GM21619 (cell line): ENCODE results near the gene CCR4.
A peak's percentile ranks its signal among the peaks of the same experiment; 100 is the strongest.
"Not testable (repeated sequence)": the region's sequence is repeated elsewhere in the genome, so short reads cannot be mapped to it uniquely, and the experiment has no call there.

Experiments used
- ATAC-seq: cut with Tn5 transposase; IDR thresholded peaks from one replicate; pipeline ENCODE4 v1.9.1; 2021; ENCODE audit not compliant: unreplicated experiment

The CCR4 gene

GRCh38 chr3:32950516-32950915 lies 928 bp upstream of the CCR4 start:
- no peak for ATAC-seq

GRCh38 chr3:32952369-32953077 lies 1.1 kb downstream of the CCR4 start:
- ATAC-seq = no peak

GRCh38 chr3:32954506-32954905 lies 3.1 kb downstream of the CCR4 start:
- ATAC-seq = no peak

DNA sequence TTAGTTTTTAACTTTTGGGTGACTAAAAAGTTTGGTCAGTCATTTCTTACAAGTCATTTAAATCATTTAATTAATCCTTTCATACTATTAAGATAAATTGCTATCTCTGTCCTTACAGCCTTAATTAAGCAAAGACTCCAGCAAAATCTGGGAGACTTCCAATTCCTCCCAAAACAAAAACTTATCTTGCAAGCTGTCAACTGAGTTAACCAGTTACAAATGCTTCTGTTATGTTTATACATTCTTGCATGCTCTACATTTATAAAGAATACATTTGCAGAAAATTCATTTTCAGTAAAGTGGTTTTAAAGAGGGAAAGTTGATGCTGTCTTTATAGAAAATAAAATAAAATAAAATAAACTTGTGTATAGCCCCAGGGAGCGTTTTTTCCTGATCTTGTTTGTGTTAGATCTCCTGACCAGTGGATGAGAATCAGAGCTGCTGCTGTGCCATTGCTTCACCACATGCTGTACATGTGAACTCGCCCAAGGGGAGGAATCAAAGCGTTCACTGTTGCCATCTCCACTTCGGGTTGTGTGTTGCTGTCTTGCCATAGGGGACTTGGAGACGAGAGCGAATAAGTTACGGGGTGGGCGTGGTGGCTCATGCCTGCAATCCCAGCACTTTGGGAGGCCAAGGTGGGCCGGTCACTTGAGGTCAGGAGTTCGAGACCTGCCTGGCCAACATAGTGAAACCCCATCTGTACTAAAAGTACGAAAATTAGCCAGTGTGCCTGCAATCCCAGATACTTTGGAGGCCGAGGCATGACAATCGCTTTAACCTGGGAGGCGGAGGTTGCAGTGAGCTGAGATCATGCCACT lies 5.5 kb downstream of the CCR4 start:
- no peak for ATAC-seq

GRCh38 chr3:32958509-32958908 lies 7.1 kb downstream of the CCR4 start:
- ATAC-seq = no peak

- ATAC-seq = no peak
Measured at GRCh38 chr3:32959371-32959770, 7.9 kb downstream of the CCR4 start.

- peak; percentile 66 for ATAC-seq
Measured at GRCh38 chr3:32960404-32961170, 9.1 kb downstream of the CCR4 start.

DNA sequence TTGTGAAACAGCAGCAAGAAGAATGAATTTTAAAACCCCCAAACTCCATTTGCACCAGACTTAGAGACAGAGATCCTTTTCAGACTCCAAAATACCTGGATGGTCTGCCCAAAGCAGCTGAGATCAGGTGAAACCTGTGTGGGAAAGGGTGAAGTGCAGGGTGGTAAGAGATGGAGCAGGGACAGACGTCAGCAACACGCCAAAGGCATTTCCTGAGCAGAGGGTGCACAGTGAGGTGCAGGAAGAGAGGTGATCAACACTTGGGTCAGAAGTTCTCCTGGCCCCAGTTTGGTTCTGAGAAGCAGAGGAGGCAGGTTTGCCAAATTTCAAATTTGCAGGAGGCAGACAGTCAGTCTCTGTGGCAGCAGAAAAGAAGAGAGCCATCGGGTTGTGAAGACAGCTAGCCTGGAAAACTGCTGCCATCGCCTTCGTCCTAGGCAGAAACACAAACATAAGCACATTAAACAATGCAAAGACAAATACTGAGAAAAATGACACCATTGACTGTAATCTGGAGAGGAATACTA lies 9.8 kb downstream of the CCR4 start:
- no peak for ATAC-seq

DNA sequence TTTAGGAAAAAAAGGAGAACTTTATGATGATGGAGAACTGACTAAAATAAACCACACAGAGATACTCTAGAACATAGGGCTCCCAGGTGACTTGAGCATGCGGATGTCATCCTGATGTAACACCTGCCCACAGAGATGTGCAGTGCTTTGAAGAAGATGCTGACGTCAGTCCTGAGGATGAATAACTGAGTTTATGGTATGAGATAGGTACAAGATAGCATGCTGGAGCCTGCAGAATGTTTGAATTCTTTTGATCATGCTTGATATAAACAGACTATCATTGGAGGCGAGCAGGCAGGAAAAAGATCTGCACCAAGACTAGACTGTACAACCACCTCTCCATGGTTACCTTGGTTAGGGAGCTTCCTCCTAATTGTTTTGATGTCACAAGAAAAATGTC lies 12.4 kb downstream of the CCR4 start:
- ATAC-seq = no peak

DNA sequence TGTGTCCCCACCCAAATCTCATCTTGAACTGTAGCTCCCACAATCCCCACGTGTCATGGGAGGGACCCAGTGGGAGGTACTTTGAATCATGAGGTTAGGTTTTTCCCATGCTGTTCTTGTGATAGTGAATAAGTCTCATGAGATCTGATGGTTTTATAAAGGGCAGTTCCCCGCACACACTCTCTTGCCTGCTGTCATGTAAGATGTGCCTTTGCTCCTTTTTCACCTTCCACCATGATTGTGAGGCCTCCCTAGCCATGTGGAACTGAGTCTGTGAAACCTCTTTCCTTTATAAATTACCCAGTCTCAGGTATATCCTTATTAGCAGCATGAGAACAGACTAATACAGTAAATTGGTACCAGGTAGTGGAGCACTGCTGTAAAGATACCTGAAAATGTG lies 13.3 kb downstream of the CCR4 start:
- ATAC-seq = not testable (repeated sequence)

GRCh38 chr3:32965617-32966213 lies 14.3 kb downstream of the CCR4 start:
- not testable (repeated sequence) for ATAC-seq

DNA sequence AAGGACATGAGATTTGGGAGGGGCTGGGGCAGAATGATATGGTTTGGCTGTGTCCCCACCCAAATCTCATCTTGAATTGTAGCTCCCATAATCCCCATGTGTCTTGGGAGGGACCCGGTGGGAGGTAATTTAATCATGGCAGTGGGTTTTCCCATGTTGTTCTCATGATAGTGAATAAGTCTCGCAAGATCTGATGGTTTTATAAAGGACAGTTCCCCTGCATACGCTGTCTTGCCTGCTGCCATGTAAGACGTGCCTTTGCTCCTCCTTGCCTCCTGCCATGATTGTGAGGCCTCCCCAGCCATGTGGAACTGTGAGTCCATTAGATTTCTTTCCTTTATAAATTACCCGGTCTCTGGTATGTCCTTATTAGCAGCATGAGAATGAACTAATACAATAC lies 15.2 kb downstream of the CCR4 start:
- not testable (repeated sequence) for ATAC-seq

DNA sequence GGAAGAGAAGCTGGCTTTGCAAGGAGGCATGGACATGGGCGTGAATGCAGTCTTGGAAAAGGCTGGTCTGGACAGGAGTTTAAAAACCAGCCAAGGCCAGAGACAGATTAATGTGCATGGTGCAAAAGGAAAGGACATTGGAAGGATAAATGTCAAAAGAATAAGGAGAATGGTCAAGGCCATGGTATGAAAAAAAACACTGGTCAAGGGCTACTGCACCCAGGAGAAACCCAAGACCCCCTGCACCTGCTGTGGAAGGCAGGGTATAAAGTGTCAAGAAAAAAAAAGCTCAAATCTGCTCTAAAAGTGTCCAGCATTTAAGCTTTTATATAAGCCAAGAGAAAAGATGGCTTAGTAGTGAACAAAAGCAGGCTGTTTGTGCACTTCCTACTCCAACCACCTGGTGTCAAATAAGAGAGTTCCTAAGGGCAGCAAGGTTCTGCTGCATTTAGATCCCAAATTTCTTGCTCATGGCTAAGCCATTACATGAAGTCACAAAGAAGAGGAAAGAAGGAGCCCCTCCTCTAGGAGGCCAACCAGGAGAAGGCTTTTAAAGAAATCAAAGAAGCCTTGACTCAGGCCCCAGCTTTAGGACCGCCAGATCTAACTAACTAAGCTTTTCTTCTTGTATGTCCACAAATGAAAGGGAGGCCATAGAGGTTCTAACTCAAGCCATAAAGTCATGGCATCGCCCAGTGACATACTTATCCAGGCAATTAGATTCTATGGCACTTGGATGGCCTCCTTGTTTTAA lies 16.9 kb downstream of the CCR4 start:
- no peak for ATAC-seq

DNA sequence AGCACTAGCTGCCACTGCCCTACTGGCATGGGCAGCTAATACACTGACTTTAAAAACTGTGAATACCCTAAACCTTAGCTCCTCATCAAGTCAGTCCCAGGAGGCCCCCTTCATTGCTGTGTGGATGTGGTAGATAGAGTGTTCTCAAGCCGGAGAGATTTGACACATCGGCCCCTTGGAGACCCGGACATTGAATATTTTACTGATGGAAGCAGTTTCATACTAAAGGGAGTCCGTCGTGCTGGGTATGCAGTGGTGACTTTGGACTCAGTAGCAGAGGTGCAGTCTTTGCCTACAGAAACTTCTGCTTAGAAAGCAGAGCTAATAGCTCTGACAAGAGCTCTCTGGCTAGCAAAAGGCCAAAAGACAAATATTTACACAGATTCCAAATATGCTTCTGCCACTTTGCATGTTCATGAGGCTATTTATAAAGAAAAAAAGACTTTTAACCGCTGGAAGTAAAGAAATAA lies 17.5 kb downstream of the CCR4 start:
- ATAC-seq = no peak

DNA sequence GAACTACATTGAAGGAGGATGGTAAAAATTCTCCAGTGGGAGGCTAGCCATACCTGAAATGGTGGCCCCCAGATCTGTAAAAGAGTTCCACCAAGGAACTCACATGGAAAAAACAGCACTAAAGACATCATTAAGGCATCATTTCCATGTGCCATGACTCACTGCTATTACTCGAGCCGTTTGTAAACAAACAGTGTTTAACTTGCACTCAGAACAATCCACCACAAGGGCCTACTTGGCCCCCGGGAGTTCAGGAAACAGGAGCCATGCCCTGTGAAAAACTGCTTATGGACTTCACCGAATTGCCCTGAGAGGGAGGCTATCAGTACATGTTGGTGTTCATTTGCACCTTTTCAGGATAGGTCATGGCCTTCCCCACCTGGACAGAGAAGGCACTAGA lies 18.2 kb downstream of the CCR4 start:
- no peak for ATAC-seq

DNA sequence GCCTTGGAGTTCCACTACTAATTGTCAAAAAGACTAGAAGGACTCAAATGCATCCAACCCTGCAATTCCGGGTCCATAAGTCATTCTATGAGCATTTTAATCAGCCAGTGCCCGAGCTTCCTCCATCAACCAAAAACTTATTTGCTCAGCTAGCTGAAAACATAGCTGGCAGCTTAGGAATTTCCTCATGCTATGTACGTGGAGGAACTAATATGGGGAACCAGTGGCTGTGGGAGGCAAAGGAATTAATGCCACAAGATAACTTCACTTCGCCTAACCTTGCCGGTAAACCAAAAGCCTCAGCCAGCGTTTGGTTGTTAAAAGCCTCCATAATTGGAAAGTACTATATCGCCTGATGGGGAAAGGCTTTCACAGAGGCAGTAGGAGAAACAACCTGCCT lies 19.8 kb downstream of the CCR4 start:
- ATAC-seq = not testable (repeated sequence)

GRCh38 chr3:32972482-32973146 lies 21.2 kb downstream of the CCR4 start:
- no peak for ATAC-seq

DNA sequence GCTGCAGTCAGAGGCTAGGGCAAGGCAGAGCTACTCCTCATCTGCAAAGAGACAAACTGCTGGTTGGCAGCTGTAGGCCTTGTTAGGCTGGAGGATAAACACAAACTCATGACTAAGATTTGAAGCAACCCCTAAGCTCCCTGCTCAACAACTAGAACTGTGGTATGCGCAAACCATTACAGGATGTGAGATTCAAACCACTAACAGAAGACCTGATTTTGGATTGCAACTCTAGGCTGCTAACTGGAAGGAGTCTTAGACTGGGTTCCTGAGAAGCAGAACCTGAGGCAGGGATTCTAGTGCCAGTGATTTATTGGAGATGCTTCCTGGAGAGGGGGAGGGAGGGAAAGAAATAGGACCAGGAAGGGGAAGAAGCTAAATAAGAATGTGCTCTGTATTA lies 22.5 kb downstream of the CCR4 start:
- peak; percentile 90 for ATAC-seq

DNA sequence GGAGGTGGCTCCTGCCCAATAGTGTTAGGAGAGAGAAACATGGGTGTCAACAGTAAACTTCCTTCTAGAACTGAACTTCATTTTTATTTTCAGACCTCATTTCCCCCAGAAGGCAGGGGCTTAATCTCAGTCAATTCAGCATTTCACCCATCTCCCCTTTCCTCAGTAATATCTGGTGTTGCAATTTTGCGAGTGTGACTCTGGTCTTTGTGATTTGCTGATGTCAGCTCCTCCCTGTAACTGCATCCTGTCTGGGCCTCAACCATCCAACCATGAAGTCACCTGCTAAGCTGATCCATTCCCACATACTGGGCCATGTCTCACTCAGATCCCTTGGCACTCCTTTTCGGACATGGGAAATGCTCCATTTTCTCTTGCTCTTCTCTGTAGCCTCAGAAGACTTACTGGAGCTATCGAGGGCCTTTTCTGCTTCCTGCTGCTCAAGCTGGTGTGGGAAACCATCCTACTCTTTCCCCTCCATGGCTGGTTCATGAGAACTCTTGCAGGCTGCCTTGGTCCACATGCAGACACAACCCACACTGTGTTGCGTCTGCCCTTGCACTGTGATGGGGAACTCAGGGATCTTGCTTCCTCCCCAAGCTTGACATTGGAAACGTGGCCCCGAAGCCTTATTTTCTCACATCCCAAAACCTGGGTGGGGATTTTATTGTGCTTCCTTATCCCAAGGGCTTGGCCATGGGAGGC lies 24.6 kb downstream of the CCR4 start:
- no peak for ATAC-seq
